HCT116 (cell line): ENCODE results near the gene KCNA2. TPM values are rescaled to one million over a fixed set of nuclear protein-coding genes. Genes with fewer than 3 reads are reported as not detected.

Experiments
- ATAC-seq: fragments of 200-7000 bp; cut with Tn5 transposase; 2 replicates; pipeline ENCODE4 v1.9.1; 2020; ENCODE audit warnings: mild to moderate bottlenecking, moderate library complexity
- BruUV-seq: library from RNA; stranded (reverse); fragments of 400-500 nt; replicated peaks from 2 replicates; lab custom pipeline; 2021; lab: Mats Ljungman, UMichigan
- CTCF ChIA-PET: fragments of 300-600 bp; sonication (Branson Sonifier 250); formaldehyde crosslinking; loops from one replicate; lab custom pipeline; 2021; ENCODE audit warnings: antibody characterized with exemption; lab: Charles Lee
- POLR2A ChIA-PET: fragments of 300-600, 350-600 bp; sonication (Branson Sonifier 250); formaldehyde crosslinking; loops from one replicate; lab custom pipeline; 2021; ENCODE audit warnings: antibody characterized with exemption; lab: Charles Lee
- RAD21 ChIA-PET, 2 experiments: fragments of 300-600 bp; sonication (Branson Sonifier 250); formaldehyde crosslinking; loops; one replicate each; lab custom pipeline; 2023; ENCODE audit warnings: low total read pairs in 2 of 2; ENCODE audit not compliant: uncharacterized antibody in 2 of 2, unreplicated experiment in 2 of 2, low non-redundant PET in 1 of 2; lab: Charles Lee
- DNase-seq: peaks from one replicate; pipeline ENCODE4 v3.0.0-alpha.2; 2010; ENCODE audit warnings: low read depth, low spot score
- H2AFZ ChIP-seq: fragments of 200-600 bp; shearing (Covaris generic), sonication (generic); 2 replicates; pipeline ENCODE4 v1.6.1; 2017; ENCODE audit warnings: low read depth, mixed run types, mixed read lengths, antibody characterized with exemption, low read length; ENCODE audit not compliant: poor library complexity, severe bottlenecking
- H3K27ac ChIP-seq: 2 replicates; pipeline ENCODE4 v1.5.1; 2012; ENCODE audit warnings: low read depth, low read length
- H3K27me3 ChIP-seq: fragments of 200-600 bp; sonication (generic); 2 replicates; pipeline ENCODE4 v1.6.1; 2016; ENCODE audit warnings: mixed run types, low read length, mixed read lengths; ENCODE audit not compliant: insufficient read depth
- H3K36me3 ChIP-seq, 2 experiments: fragments of 200-500 bp in 1 of 2; fragments of 200-600 bp in 1 of 2; sonication (Bioruptor generic) in 1 of 2; sonication (generic) in 1 of 2; 2 replicates each; pipeline versions ENCODE4 v1.5.1 to v1.6.1; 2014 to 2016; ENCODE audit warnings: low read length in 2 of 2, inconsistent platforms in 1 of 2, mixed read lengths in 1 of 2, mixed run types in 1 of 2; ENCODE audit not compliant: insufficient read depth in 2 of 2, control insufficient read depth in 1 of 2
- H3K4me1 ChIP-seq, 2 experiments: fragments of 200-600 bp in 1 of 2; sonication (generic) in 1 of 2; 2 replicates each; pipeline versions ENCODE4 v1.5.1 to v1.6.1; 2012 to 2017; ENCODE audit warnings: low read length in 2 of 2, inconsistent platforms in 1 of 2, mild to moderate bottlenecking in 1 of 2, mixed read lengths in 1 of 2, mixed run types in 1 of 2, moderate library complexity in 1 of 2; ENCODE audit not compliant: insufficient read depth in 2 of 2, control insufficient read depth in 1 of 2
- H3K4me2 ChIP-seq: fragments of 200-600 bp; sonication (generic); 2 replicates; pipeline ENCODE4 v1.6.1; 2017; ENCODE audit warnings: mixed run types, low read length, mixed read lengths
- H3K4me3 ChIP-seq, 2 experiments: fragments of 200-600 bp in 1 of 2; sonication (generic) in 1 of 2; replicated peaks in 1 of 2; 2 replicates each; pipeline ENCODE4 v1.5.1; 2011 to 2016; ENCODE audit warnings: low read length in 2 of 2, control low read depth in 1 of 2, low read depth in 1 of 2, mild to moderate bottlenecking in 1 of 2, mixed read lengths in 1 of 2, mixed run types in 1 of 2
- H3K79me2 ChIP-seq: fragments of 200-600 bp; sonication (generic); 2 replicates; pipeline ENCODE4 v1.6.1; 2017; ENCODE audit warnings: mild to moderate bottlenecking, mixed run types, low read length, moderate library complexity, mixed read lengths; ENCODE audit not compliant: insufficient read depth
- H3K9ac ChIP-seq: fragments of 200-600 bp; sonication (generic); 2 replicates; pipeline ENCODE4 v1.6.1; 2016; ENCODE audit warnings: low read length, mixed read lengths
- H3K9me2 ChIP-seq: fragments of 200-600 bp; sonication (generic), shearing (Covaris generic); 2 replicates; pipeline ENCODE4 v1.6.1; 2017; ENCODE audit warnings: mixed run types, mild to moderate bottlenecking, moderate library complexity; ENCODE audit not compliant: insufficient read depth
- H3K9me3 ChIP-seq, 2 experiments: fragments of 200-500 bp in 1 of 2; fragments of 200-600 bp in 1 of 2; sonication (Bioruptor generic) in 1 of 2; sonication (generic) in 1 of 2; 2 replicates each; pipeline ENCODE4 v1.6.1; 2014 to 2017; ENCODE audit warnings: low read length in 2 of 2, mixed read lengths in 2 of 2, inconsistent platforms in 1 of 2, low read depth in 1 of 2, mild to moderate bottlenecking in 1 of 2, mixed run types in 1 of 2, moderate library complexity in 1 of 2; ENCODE audit not compliant: control insufficient read depth in 1 of 2, insufficient read depth in 1 of 2
- H4K20me1 ChIP-seq: fragments of 200-600 bp; sonication (generic), shearing (Covaris generic); 2 replicates; pipeline ENCODE4 v1.6.1; 2017; ENCODE audit warnings: mixed run types, mild to moderate bottlenecking, moderate library complexity; ENCODE audit not compliant: insufficient read depth
- ATF3 ChIP-seq: IDR thresholded peaks from 2 replicates; pipeline ENCODE4 v1.6.1; 2012
- CBX3 ChIP-seq: IDR thresholded peaks from 2 replicates; pipeline ENCODE4 v1.6.1; 2012; ENCODE audit warnings: low read depth
- EGR1 ChIP-seq: IDR thresholded peaks from 2 replicates; pipeline ENCODE4 v1.6.1; 2012; ENCODE audit warnings: low read depth
- ELF1 ChIP-seq: IDR thresholded peaks from 2 replicates; pipeline ENCODE4 v1.6.1; 2012; ENCODE audit warnings: low read depth, borderline replicate concordance
- EZH2phosphoT487 ChIP-seq: fragments of 200-600 bp; IDR thresholded peaks from 2 replicates; pipeline ENCODE4 v1.6.1; 2018; ENCODE audit warnings: antibody characterized with exemption, borderline replicate concordance
- JUND ChIP-seq: IDR thresholded peaks from 2 replicates; pipeline ENCODE4 v1.6.1; 2012
- MAX ChIP-seq: IDR thresholded peaks from 2 replicates; pipeline ENCODE4 v1.6.1; 2012
- POLR2AphosphoS5 ChIP-seq: IDR thresholded peaks from 2 replicates; pipeline ENCODE4 v1.6.1; 2011; ENCODE audit warnings: mild to moderate bottlenecking, low read depth, low read length, moderate library complexity
- SIN3A ChIP-seq: IDR thresholded peaks from 2 replicates; pipeline ENCODE4 v1.6.1; 2012; ENCODE audit warnings: low read depth
- SP1 ChIP-seq: IDR thresholded peaks from 2 replicates; pipeline ENCODE4 v1.6.1; 2012; ENCODE audit warnings: low read depth
- SRF ChIP-seq: IDR thresholded peaks from 2 replicates; pipeline ENCODE4 v1.6.1; 2012; ENCODE audit warnings: low read depth
- TCF7L2 ChIP-seq: IDR thresholded peaks from 2 replicates; pipeline ENCODE4 v1.7.0; 2011; ENCODE audit warnings: borderline replicate concordance, inconsistent platforms; ENCODE audit not compliant: insufficient read depth, insufficient read length; ENCODE audit errors: extremely low read depth
- YY1 ChIP-seq: IDR thresholded peaks from 2 replicates; pipeline ENCODE4 v1.6.1; 2011; ENCODE audit warnings: low read length, low read depth, moderate library complexity, mild to moderate bottlenecking; ENCODE audit not compliant: insufficient replicate concordance; ENCODE audit errors: extremely low read depth
- ZFX ChIP-seq: fragments of 450-650 bp; IDR thresholded peaks from 2 replicates; pipeline ENCODE4 v1.6.1; 2017
- intact Hi-C: fragments of 100-400 bp; cut with micrococcal nuclease; formaldehyde crosslinking; loops from 2 replicates; pipeline ENCODE4 v1.10.0; 2022
- total RNA-seq: library from RNA; stranded (reverse); gene quantifications from one replicate; pipeline ENCODE4 v1.2.1, GENCODE V29; 2021; ENCODE audit not compliant: unreplicated experiment
- TF ChIP-seq, protein P1 (sequence below): IDR thresholded peaks from 2 replicates; pipeline ENCODE4 v1.6.1; 2012; ENCODE audit warnings: low read depth

Gene KCNA2
- total RNA-seq, 1 experiment from 2014 or later = not detected

DNA sequence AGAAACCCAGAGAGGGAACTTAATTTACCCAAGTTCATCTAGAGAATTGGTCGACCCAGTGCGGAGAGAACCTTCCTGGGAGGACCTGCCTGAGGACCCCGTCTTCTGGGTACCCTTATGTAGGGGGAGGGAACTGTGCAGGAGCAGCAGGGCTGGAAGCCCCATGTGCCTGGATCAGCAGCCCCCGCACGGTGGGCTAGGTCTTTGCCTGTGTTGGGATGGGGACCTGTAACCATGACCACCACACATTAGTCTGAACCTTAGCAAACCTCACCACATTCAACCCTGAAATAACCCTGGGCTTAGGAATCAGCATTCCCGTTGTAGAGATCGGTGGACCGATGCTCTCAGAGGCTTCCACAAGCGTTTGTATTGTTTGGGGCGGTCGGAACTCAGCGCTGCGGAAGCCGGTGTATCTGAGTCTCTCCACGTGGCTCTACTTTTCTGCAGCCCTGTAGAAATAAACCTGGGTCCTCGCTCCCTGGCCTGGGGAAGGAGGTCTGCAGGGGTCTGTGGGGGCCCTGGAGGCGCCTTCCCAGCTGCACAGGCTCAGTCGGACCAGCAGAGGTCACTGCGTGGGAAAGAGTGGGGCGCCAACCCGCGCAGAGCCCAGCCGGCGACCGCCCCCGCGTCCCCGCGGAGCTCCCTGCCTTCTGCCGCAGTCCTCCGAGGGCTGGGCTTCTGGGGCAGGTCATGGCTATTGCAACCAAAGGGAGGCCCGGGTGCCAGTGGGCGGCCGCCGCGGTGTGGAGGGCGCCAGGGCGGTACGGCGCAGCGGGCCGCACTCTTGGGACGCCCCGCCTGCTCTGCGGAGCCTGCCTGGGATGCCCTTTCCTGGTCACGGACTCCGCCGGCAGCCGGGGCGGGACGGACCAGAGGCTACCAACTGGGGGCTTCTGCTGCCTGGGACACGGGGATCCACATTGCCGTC is 51.0 kb downstream of the KCNA2 start (continued):
- TF ChIP-seq, protein P1, sequence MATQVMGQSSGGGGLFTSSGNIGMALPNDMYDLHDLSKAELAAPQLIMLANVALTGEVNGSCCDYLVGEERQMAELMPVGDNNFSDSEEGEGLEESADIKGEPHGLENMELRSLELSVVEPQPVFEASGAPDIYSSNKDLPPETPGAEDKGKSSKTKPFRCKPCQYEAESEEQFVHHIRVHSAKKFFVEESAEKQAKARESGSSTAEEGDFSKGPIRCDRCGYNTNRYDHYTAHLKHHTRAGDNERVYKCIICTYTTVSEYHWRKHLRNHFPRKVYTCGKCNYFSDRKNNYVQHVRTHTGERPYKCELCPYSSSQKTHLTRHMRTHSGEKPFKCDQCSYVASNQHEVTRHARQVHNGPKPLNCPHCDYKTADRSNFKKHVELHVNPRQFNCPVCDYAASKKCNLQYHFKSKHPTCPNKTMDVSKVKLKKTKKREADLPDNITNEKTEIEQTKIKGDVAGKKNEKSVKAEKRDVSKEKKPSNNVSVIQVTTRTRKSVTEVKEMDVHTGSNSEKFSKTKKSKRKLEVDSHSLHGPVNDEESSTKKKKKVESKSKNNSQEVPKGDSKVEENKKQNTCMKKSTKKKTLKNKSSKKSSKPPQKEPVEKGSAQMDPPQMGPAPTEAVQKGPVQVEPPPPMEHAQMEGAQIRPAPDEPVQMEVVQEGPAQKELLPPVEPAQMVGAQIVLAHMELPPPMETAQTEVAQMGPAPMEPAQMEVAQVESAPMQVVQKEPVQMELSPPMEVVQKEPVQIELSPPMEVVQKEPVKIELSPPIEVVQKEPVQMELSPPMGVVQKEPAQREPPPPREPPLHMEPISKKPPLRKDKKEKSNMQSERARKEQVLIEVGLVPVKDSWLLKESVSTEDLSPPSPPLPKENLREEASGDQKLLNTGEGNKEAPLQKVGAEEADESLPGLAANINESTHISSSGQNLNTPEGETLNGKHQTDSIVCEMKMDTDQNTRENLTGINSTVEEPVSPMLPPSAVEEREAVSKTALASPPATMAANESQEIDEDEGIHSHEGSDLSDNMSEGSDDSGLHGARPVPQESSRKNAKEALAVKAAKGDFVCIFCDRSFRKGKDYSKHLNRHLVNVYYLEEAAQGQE = no peak
- TF ChIP-seq YY1 (no peak), ATF3 (no peak), EZH2phosphoT487 (no peak)

DNA sequence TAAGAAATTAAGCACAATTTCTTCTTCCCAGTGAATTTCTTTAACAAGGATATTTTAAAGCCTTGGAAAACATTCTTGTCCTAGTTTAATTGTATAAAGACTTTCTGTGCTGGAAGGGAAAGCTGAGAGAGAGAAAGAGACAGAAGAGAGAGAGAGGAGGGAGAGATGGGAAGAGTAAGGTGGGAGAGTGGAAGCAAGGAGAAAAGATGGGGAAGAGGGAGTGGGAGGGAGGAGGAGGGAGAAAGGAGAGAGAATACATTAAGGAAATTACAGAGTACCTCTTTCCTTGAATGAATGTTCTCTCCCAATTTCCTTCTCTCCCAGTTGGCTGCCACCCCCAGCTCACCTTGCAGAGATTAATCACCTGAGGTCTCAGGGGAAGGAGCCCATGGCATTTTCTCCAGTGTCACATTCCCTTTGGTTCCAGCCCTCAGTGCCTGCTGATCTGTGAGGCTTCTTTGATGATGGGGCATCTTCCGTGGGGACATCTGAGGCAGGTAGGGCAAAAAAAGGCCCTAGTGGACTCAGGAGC is 54.8 kb downstream of the KCNA2 start:
- Histone ChIP-seq H3K36me3 (no peaks in the 10 kb centered on the region), H3K9me2 (no peaks in the 10 kb centered on the region), H3K4me2 (no peak overlapping the region), H3K9ac (no peak overlapping the region), H3K4me3 (no peak overlapping the region), H3K79me2 (no peaks in the 10 kb centered on the region), H3K27ac (no peak overlapping the region), H4K20me1 (no peaks in the 10 kb centered on the region), H2AFZ (no peak overlapping the region), H3K9me3 (no peaks in the 10 kb centered on the region), H3K27me3 (peaks cover 42% of the 10 kb centered on the region), H3K4me1 (no peaks in the 10 kb centered on the region)
- ChIA-PET RAD21 (no interaction called here), POLR2A (no interaction called here), CTCF (no interaction called here)
- BruUV-seq = no TSS peak
- ATAC-seq (no peak), DNase-seq (no peak)
- intact Hi-C loops = no loop called here
- TF ChIP-seq ZFX (no peak), TCF7L2 (no peak), POLR2AphosphoS5 (no peak), SRF (no peak), YY1 (no peak), SP1 (no peak), ELF1 (no peak), EZH2phosphoT487 (no peak), MAX (no peak), CBX3 (no peak), SIN3A (no peak), JUND (no peak), EGR1 (no peak)
- TF ChIP-seq, protein P1 = no peak
